WTC11 (cell line): ENCODE measurements around the gene IGFBP7. TPM values are rescaled to one million over a fixed set of nuclear protein-coding genes. Genes with fewer than 3 reads are reported as not detected.

ENCODE experiments used
- ATAC-seq: fragments of 200-7000 bp; cut with Tn5 transposase; 2 replicates; pipeline ENCODE4 v1.10.0; 2021; ENCODE audit warnings: mild to moderate bottlenecking, moderate library complexity
- CTCF ChIA-PET: fragments of 300-600 bp; sonication (Branson Sonifier 250); formaldehyde crosslinking; loops from one replicate; lab custom pipeline; 2021; ENCODE audit warnings: antibody characterized with exemption; lab: Charles Lee
- POLR2A ChIA-PET: fragments of 350-600 bp; sonication (Branson Sonifier 250); formaldehyde crosslinking; loops from one replicate; lab custom pipeline; 2021; ENCODE audit warnings: antibody characterized with exemption; lab: Charles Lee
- DNase-seq: peaks from one replicate; pipeline ENCODE4 v3.0.0; 2021; ENCODE audit warnings: low spot score
- H3K27ac Mint-ChIP-seq: 2 replicates; pipeline ENCODE4 v1.8.0; 2021; ENCODE audit warnings: mixed read lengths
- H3K27me3 Mint-ChIP-seq: 2 replicates; pipeline ENCODE4 v1.8.0; 2021; ENCODE audit warnings: low read depth, mild to moderate bottlenecking, moderate library complexity, mixed read lengths
- H3K36me3 Mint-ChIP-seq: 2 replicates; pipeline ENCODE4 v1.8.0; 2021; ENCODE audit warnings: mixed read lengths
- H3K4me1 Mint-ChIP-seq: 2 replicates; pipeline ENCODE4 v1.8.0; 2022; ENCODE audit warnings: mixed read lengths
- H3K4me3 Mint-ChIP-seq: 2 replicates; pipeline ENCODE4 v1.8.0; 2021; ENCODE audit warnings: mild to moderate bottlenecking, moderate library complexity, mixed read lengths
- H3K9me3 Mint-ChIP-seq: 2 replicates; pipeline ENCODE4 v1.8.0; 2021; ENCODE audit warnings: mixed read lengths
- ARID4B ChIP-seq: sonication (generic); formaldehyde crosslinking; IDR thresholded peaks from 2 replicates; pipeline ENCODE4 v1.8.0; 2023; ENCODE audit warnings: missing genetic modification reagents, mild to moderate bottlenecking, borderline replicate concordance
- ATF3 ChIP-seq: sonication (generic); formaldehyde crosslinking; conservative IDR thresholded peaks from 2 replicates; pipeline ENCODE4 v1.8.1; 2022; ENCODE audit warnings: mild to moderate bottlenecking, missing genetic modification reagents
- CDX4 ChIP-seq: fragments of 250-450 bp; sonication (Bioruptor Pico); IDR thresholded peaks from 2 replicates; pipeline ENCODE4 v1.9.0; 2021; ENCODE audit warnings: moderate library complexity, mild to moderate bottlenecking, inconsistent platforms, borderline replicate concordance
- CREB1 ChIP-seq: sonication (generic); formaldehyde crosslinking; IDR thresholded peaks from 2 replicates; pipeline ENCODE4 v1.8.0; 2023; ENCODE audit warnings: mild to moderate bottlenecking, missing genetic modification reagents
- CTCF ChIP-seq: fragments of 200-600 bp; IDR thresholded peaks from 2 replicates; pipeline ENCODE4 v1.8.0; 2022; ENCODE audit warnings: antibody characterized with exemption
- EMX1 ChIP-seq: fragments of 250-450 bp; sonication (Bioruptor Pico); IDR thresholded peaks from 2 replicates; pipeline ENCODE4 v1.8.0; 2021; ENCODE audit warnings: mild to moderate bottlenecking
- ETV6 ChIP-seq: sonication (generic); formaldehyde crosslinking; IDR thresholded peaks from 2 replicates; pipeline ENCODE4 v1.8.1; 2022; ENCODE audit warnings: mild to moderate bottlenecking, missing genetic modification reagents
- IRF2 ChIP-seq: sonication (generic); formaldehyde crosslinking; IDR thresholded peaks from 2 replicates; pipeline ENCODE4 v1.8.0; 2022; ENCODE audit warnings: low read depth, missing genetic modification reagents, borderline replicate concordance
- MLX ChIP-seq: sonication (generic); formaldehyde crosslinking; IDR thresholded peaks from 2 replicates; pipeline ENCODE4 v1.8.1; 2023; ENCODE audit warnings: mild to moderate bottlenecking, missing genetic modification reagents, moderate library complexity
- MXD4 ChIP-seq: fragments of 250-450 bp; sonication (Bioruptor Pico); IDR thresholded peaks from 2 replicates; pipeline ENCODE4 v1.8.0; 2021; ENCODE audit warnings: mild to moderate bottlenecking, moderate library complexity, borderline replicate concordance
- NR2C2 ChIP-seq: sonication (generic); formaldehyde crosslinking; IDR thresholded peaks from 2 replicates; pipeline ENCODE4 v1.8.0; 2022; ENCODE audit warnings: mild to moderate bottlenecking, missing genetic modification reagents
- PRRX2 ChIP-seq: fragments of 250-450 bp; sonication (Bioruptor Pico); IDR thresholded peaks from 2 replicates; pipeline ENCODE4 v1.8.0; 2021; ENCODE audit warnings: mild to moderate bottlenecking
- RELA ChIP-seq: sonication (generic); formaldehyde crosslinking; IDR thresholded peaks from 2 replicates; pipeline ENCODE4 v1.8.1; 2022; ENCODE audit warnings: missing genetic modification reagents, mild to moderate bottlenecking, borderline replicate concordance
- ZBTB21 ChIP-seq: sonication (generic); formaldehyde crosslinking; IDR thresholded peaks from 2 replicates; pipeline ENCODE4 v1.8.1; 2023; ENCODE audit warnings: mild to moderate bottlenecking, missing genetic modification reagents, borderline replicate concordance
- ZBTB43 ChIP-seq: sonication (generic); formaldehyde crosslinking; IDR thresholded peaks from 2 replicates; pipeline ENCODE4 v1.8.1; 2023; ENCODE audit warnings: mild to moderate bottlenecking, missing genetic modification reagents
- ZNF138 ChIP-seq: sonication (generic); formaldehyde crosslinking; conservative IDR thresholded peaks from 2 replicates; pipeline ENCODE4 v1.8.1; 2022; ENCODE audit warnings: mild to moderate bottlenecking, moderate library complexity, missing genetic modification reagents
- ZNF219 ChIP-seq: sonication (generic); formaldehyde crosslinking; IDR thresholded peaks from 2 replicates; pipeline ENCODE4 v1.8.0; 2023; ENCODE audit warnings: missing genetic modification reagents, mild to moderate bottlenecking, borderline replicate concordance
- total RNA-seq: library from RNA; stranded (reverse); gene quantifications from 3 replicates; pipeline ENCODE4 v1.2.3, GENCODE V29; 2021

The IGFBP7 gene
- total RNA-seq, 1 experiment from 2014 or later = 1.4 TPM

- no peak for TF ChIP-seq ARID4B (CRISPR knock-in tag)
- TF ChIP-seq MLX (CRISPR knock-in tag) = no peak
- TF ChIP-seq RELA = no peak
- TF ChIP-seq PRRX2 = no peak
- TF ChIP-seq ZNF138 (CRISPR knock-in tag) = no peak
- no peak for TF ChIP-seq CDX4 (CRISPR knock-in tag)
- TF ChIP-seq ATF3 (CRISPR knock-in tag) = no peak
- TF ChIP-seq ZBTB21 = no peak
Observed at GRCh38 chr4:57040510-57040909, 69.7 kb downstream of the IGFBP7 start (continued).

GRCh38 chr4:57039345-57039744 lies 70.8 kb downstream of the IGFBP7 start:
- ATAC-seq = no peak
- H3K27ac Mint-ChIP-seq = no peak overlapping the region

GRCh38 chr4:57037982-57038604 lies 72.1 kb downstream of the IGFBP7 start:
- H3K4me3 Mint-ChIP-seq = peak overlapping the region; percentile 52
- H3K27me3 Mint-ChIP-seq = no peaks in the 10 kb centered on the region; the same call in 1 of the 2 replicates
- H3K4me1 Mint-ChIP-seq = peaks cover 13% of the 10 kb centered on the region
- H3K27ac Mint-ChIP-seq = no peak overlapping the region
- no peaks in the 10 kb centered on the region for H3K36me3 Mint-ChIP-seq
- no peaks in the 10 kb centered on the region for H3K9me3 Mint-ChIP-seq
- ChIA-PET POLR2A (interaction anchor here (1.7 kb wide), 1 partner anchor 125 kb away, joined by 5 read pairs; no protein-coding TSS in a partner anchor), CTCF (interaction anchor here (0.5 to 2.2 kb wide), 34 partner anchors 9 to 1210 kb away, joined by 3 to 40 read pairs (median 4); partner anchors contain the start of genes IGFBP7, NOA1 and POLR2B)
- DNase-seq (peak; percentile 85), ATAC-seq (peak; percentile 92)
- no peak for TF ChIP-seq ZBTB43
- TF ChIP-seq ETV6 = peak; percentile 41; the same call in 1 of the 2 replicates
- TF ChIP-seq EMX1 (CRISPR knock-in tag) = no peak
- no peak for TF ChIP-seq IRF2
- no peak for TF ChIP-seq MXD4 (CRISPR knock-in tag)
- TF ChIP-seq CTCF = peak; percentile 70; the same call in 1 of the 2 replicates
- no peak for TF ChIP-seq CREB1
- no peak for TF ChIP-seq ZNF219 (CRISPR knock-in tag)
- no peak for TF ChIP-seq NR2C2 (CRISPR knock-in tag)
- TF ChIP-seq, all 79 proteins: peak for 2

More at GRCh38 chr4:57039345-57039744, 70.8 kb downstream of the IGFBP7 start:
- Mint-ChIP-seq H3K4me3 (no peak overlapping the region), H3K9me3 (no peaks in the 10 kb centered on the region), H3K36me3 (no peaks in the 10 kb centered on the region), H3K4me1 (peaks cover 13% of the 10 kb centered on the region), H3K27me3 (no peaks in the 10 kb centered on the region; the same call in 1 of the 2 replicates)
- DNase-seq = no peak
- CTCF ChIA-PET = interaction anchor here (2.1 to 2.2 kb wide), 2 partner anchors 10 to 151 kb away, joined by 5 to 14 read pairs; no protein-coding TSS in a partner anchor
- no peak for TF ChIP-seq MLX (CRISPR knock-in tag)
- POLR2A ChIA-PET = no interaction called here
